NK-92 treated with Interleukin-12 subunit alpha and Interleukin-12 subunit beta, amount 100 ng/mL, for 24 hours (cell line): Measurements from ENCODE around the gene OR56A5.
"Not testable (repeated sequence)": the region's sequence is repeated elsewhere in the genome, so short reads cannot be mapped to it uniquely, and the experiment has no call there.

Experiments used
- DNase-seq: peaks from one replicate; lab custom pipeline; 2025; lab: John Stamatoyannopoulos, UW

Gene OR56A5

GRCh38 chr11:5968394-5968793 is at the start of gene OR56A5:
OR56A5 (minus strand) TSS chr11:5968494; CDS start chr11:5968494, 0 bp downstream.
- DNase-seq: no peak

- no peak for DNase-seq
Observed at GRCh38 chr11:6013042-6013441, 44.7 kb upstream of the OR56A5 start.

- DNase-seq: no peak
Observed at GRCh38 chr11:6012035-6012668, 43.9 kb upstream of the OR56A5 start.

GRCh38 chr11:6006846-6007245 is 38.6 kb upstream of the OR56A5 start, which contains the start of gene OR56A4:
OR56A4 (minus strand) TSS chr11:6006946; CDS start chr11:6002992, 3,954 bp downstream.
- DNase-seq: no peak

- no peak for DNase-seq
Observed at GRCh38 chr11:6006395-6006794, 38.1 kb upstream of the OR56A5 start.

- DNase-seq: no peak
Observed at GRCh38 chr11:6002202-6002699, 34.0 kb upstream of the OR56A5 start.

- DNase-seq: no peak
Observed at GRCh38 chr11:5994791-5995190, 26.5 kb upstream of the OR56A5 start.

GRCh38 chr11:5992604-5993251 is 24.4 kb upstream of the OR56A5 start:
- DNase-seq: no peak

GRCh38 chr11:5992150-5992549 is 23.9 kb upstream of the OR56A5 start:
- DNase-seq: no peak

- DNase-seq: no peak
Observed at GRCh38 chr11:5989203-5989602, 20.9 kb upstream of the OR56A5 start.

- DNase-seq: no peak
Observed at GRCh38 chr11:5986885-5987284, 18.6 kb upstream of the OR56A5 start, which contains the start of gene OR52L1. OR52L1 (minus strand) TSS chr11:5986985; CDS start chr11:5986930, 55 bp downstream.

GRCh38 chr11:5983443-5983842 is 15.1 kb upstream of the OR56A5 start:
- no peak for DNase-seq

GRCh38 chr11:5973530-5973929 is 5.2 kb upstream of the OR56A5 start:
- no peak for DNase-seq

GRCh38 chr11:5967708-5968107 is 586 bp downstream of the OR56A5 start:
- no peak for DNase-seq

- no peak for DNase-seq
Observed at GRCh38 chr11:5966958-5967357, 1.3 kb downstream of the OR56A5 start.

- DNase-seq: not testable (repeated sequence)
Observed at GRCh38 chr11:5960704-5961320, 7.5 kb downstream of the OR56A5 start.

GRCh38 chr11:5955586-5955985 is 12.7 kb downstream of the OR56A5 start:
- no peak for DNase-seq

GRCh38 chr11:5941951-5942350 is 26.3 kb downstream of the OR56A5 start, which contains the start of gene OR56A3:
OR56A3 (plus strand) TSS chr11:5942251; CDS start chr11:5947347, 5,096 bp downstream.
- no peak for DNase-seq

GRCh38 chr11:5940748-5941147 is 27.5 kb downstream of the OR56A5 start:
- DNase-seq: no peak

- no peak for DNase-seq
Observed at GRCh38 chr11:5938603-5938965, 29.7 kb downstream of the OR56A5 start.

- DNase-seq: no peak
Observed at GRCh38 chr11:5937868-5938602, 30.3 kb downstream of the OR56A5 start.

GRCh38 chr11:5933116-5933515 is 35.2 kb downstream of the OR56A5 start:
- no peak for DNase-seq
